CD4-positive, alpha-beta T cell (primary cell): ENCODE measurements around the gene MAN2A2. TPM values are rescaled to one million over a fixed set of nuclear protein-coding genes. Genes with fewer than 3 reads are reported as not detected.

Experiments
- ATAC-seq: fragments of 200-7000 bp; cut with Tn5 transposase; one replicate; pipeline ENCODE4 v1.10.0; 2022; ENCODE audit warnings: mild to moderate bottlenecking; ENCODE audit not compliant: poor library complexity
- CTCF ChIA-PET: fragments of 350-600 bp; sonication (Branson Sonifier 250); formaldehyde crosslinking; loops from one replicate; lab custom pipeline; 2021; ENCODE audit warnings: antibody characterized with exemption, inconsistent platforms; lab: Charles Lee
- POLR2A ChIA-PET: fragments of 350-600 bp; sonication (Branson Sonifier 250); formaldehyde crosslinking; loops from one replicate; lab custom pipeline; 2021; ENCODE audit warnings: antibody characterized with exemption, inconsistent platforms; lab: Charles Lee
- DNase-seq, 14 experiments: peaks; one replicate each; pipeline ENCODE4 v3.0.0-alpha.2; 2013 to 2020; ENCODE audit warnings: mixed read lengths in 2 of 14
- H3K27ac ChIP-seq, 2 donors: one replicate each; pipeline versions ENCODE4 v1.5.1 to v1.7.0; 2013; ENCODE audit warnings: low read length in 2 of 2, low read depth in 1 of 2, mild to moderate bottlenecking in 1 of 2
- H3K27me3 ChIP-seq, 2 experiments: 1 replicate in 1 of 2; 2 replicates in 1 of 2; pipeline versions ENCODE4 v1.6.1 to v1.7.0; 2013; ENCODE audit warnings: low read length in 2 of 2, control low read depth in 1 of 2, mild to moderate bottlenecking in 1 of 2, moderate library complexity in 1 of 2; ENCODE audit not compliant: insufficient read depth in 2 of 2, control insufficient read depth in 1 of 2
- H3K36me3 ChIP-seq: one replicate; pipeline ENCODE4 v1.6.1; 2013; ENCODE audit warnings: low read length, control low read depth; ENCODE audit not compliant: insufficient read depth
- H3K4me1 ChIP-seq: one replicate; pipeline ENCODE4 v1.6.1; 2013; ENCODE audit warnings: low read length, control low read depth; ENCODE audit not compliant: insufficient read depth
- H3K4me3 ChIP-seq: one replicate; pipeline ENCODE4 v1.5.1; 2013; ENCODE audit warnings: mild to moderate bottlenecking, low read length, moderate library complexity
- H3K9me3 ChIP-seq, 2 experiments: 1 replicate in 1 of 2; 2 replicates in 1 of 2; pipeline versions ENCODE4 v1.6.1 to v1.7.0; 2013; ENCODE audit warnings: low read length in 2 of 2, mild to moderate bottlenecking in 2 of 2, control low read depth in 1 of 2, moderate library complexity in 1 of 2; ENCODE audit not compliant: control insufficient read depth in 1 of 2, insufficient read depth in 1 of 2
- H3K27ac Mint-ChIP-seq: one replicate; pipeline ENCODE4 v1.8.0; 2020; ENCODE audit warnings: mixed read lengths
- H3K27me3 Mint-ChIP-seq: one replicate; pipeline ENCODE4 v1.8.0; 2021; ENCODE audit warnings: mixed read lengths
- H3K36me3 Mint-ChIP-seq: one replicate; pipeline ENCODE4 v1.8.0; 2021; ENCODE audit warnings: low read depth, mixed read lengths
- H3K4me1 Mint-ChIP-seq: one replicate; pipeline ENCODE4 v1.8.0; 2021; ENCODE audit warnings: low read depth, mixed read lengths
- H3K4me3 Mint-ChIP-seq: one replicate; pipeline ENCODE4 v1.8.0; 2020; ENCODE audit warnings: mild to moderate bottlenecking, mixed read lengths
- H3K9me3 Mint-ChIP-seq: one replicate; pipeline ENCODE4 v1.8.0; 2020; ENCODE audit warnings: mixed read lengths
- CTCF ChIP-seq: fragments of 200-600 bp; IDR thresholded peaks from one replicate; pipeline ENCODE4 v1.8.0; 2022; ENCODE audit warnings: antibody characterized with exemption, mild to moderate bottlenecking
- intact Hi-C, 2 experiments: fragments of 100-400 bp; cut with DNase I in 1 of 2; cut with micrococcal nuclease in 1 of 2; formaldehyde crosslinking; loops; one replicate each; pipeline versions ENCODE4 v1.15.1 to v1.9.0; 2023 to 2025; cut with DNase I, micrococcal nuclease
- total RNA-seq, 174 experiments: library from RNA in 2 of 174; stranded (reverse) in 2 of 174; gene quantifications; one replicate each; pipeline ENCODE4 v1.2.3 and lab custom pipeline; 2021 to 2026

The MAN2A2 gene
- total RNA-seq, 2 experiments from 2014 or later = 125 to 128 TPM

DNA sequence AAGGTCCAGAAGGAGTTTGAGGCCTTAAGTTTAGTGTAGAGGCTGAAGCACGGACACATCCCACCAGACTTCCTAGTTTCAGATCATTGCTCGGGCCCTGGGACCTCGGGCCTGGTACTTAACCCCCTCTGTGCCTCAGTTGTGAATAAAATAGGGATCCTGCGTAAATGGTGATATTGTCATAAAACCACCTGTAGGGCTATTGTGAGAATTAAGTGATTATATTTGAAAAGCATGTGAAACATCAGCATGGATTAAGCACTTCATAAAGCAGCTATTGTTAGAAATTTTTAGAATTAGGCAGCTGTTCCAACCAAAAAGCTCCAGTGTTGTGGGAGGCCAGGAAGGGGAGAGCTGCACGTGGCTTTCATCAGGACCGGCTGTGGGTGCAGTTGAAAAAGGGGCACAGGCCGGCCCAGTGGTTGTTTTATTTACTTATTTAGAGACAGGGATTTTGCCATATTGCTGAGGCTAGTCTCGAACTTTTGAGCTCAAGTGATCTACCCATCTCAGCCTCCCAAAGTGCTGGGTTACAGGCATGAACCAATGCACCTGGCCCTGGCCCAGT is 56.0 kb downstream of the MAN2A2 start:
- intact Hi-C loops = loop anchor here in 1 of 2 experiments (5.0 kb wide), 2 partner anchors 33 to 63 kb away; partner anchors contain the start of genes PRC1 and VPS33B
- Mint-ChIP-seq H3K9me3 (no peaks in the 10 kb centered on the region), H3K27me3 (no peaks in the 10 kb centered on the region), H3K4me1 (peaks cover 9% of the 10 kb centered on the region), H3K4me3 (no peak overlapping the region), H3K27ac (no peak overlapping the region), H3K36me3 (peaks cover 42% of the 10 kb centered on the region)
- H3K27ac ChIP-seq = no peak overlapping the region
- no peaks in the 10 kb centered on the region for H3K27me3 ChIP-seq
- DNase-seq = no peak
- TF ChIP-seq CTCF = no peak
- POLR2A ChIA-PET = interaction anchor here (0.8 to 7.7 kb wide), 2 partner anchors 18 to 26 kb away, joined by 3 to 126 read pairs; partner anchors contain the start of genes HDDC3 and UNC45A
- no peak overlapping the region for H3K4me3 ChIP-seq
- H3K36me3 ChIP-seq = peaks cover 33% of the 10 kb centered on the region
- peaks cover 24% of the 10 kb centered on the region for H3K4me1 ChIP-seq
- CTCF ChIA-PET = interaction anchor here (0.9 kb wide), 1 partner anchor 24 kb away, joined by 3 read pairs; the partner anchor contains the start of gene UNC45A
- ATAC-seq = no peak
- H3K9me3 ChIP-seq = no peaks in the 10 kb centered on the region

DNA sequence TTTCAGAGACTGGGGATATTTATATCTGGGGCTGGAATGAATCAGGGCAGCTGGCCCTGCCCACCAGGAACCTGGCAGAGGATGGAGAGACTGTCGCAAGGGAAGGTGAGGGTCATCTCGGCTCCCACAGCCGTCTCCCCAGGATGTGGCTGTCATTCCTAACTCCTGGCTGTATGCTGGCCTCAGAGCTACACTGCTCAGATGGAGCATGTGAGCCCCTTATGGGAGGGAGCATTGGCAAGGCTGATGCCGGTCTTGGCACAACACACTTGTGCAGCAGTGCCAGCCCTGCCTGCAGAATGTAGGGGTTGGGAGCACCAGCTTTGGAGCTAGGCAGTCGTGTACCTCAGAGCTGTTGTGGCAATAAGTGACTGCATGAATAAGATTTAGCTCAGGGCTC is 56.8 kb downstream of the MAN2A2 start:
- intact Hi-C loops = loop anchor here in 1 of 2 experiments (5.0 kb wide), 2 partner anchors 32 to 62 kb away; partner anchors contain the start of genes PRC1 and VPS33B
- H3K27ac Mint-ChIP-seq = no peak overlapping the region

More for the DNA sequence above, 56.8 kb downstream of the MAN2A2 start:
- ChIA-PET POLR2A (interaction anchor here (7.7 kb wide), 1 partner anchor 27 kb away, joined by 126 read pairs; the partner anchor contains the start of genes HDDC3 and UNC45A), CTCF (interaction anchor here (0.9 kb wide), 1 partner anchor 25 kb away, joined by 3 read pairs; the partner anchor contains the start of gene UNC45A)
- DNase-seq = no peak
- H3K36me3 Mint-ChIP-seq = peaks cover 36% of the 10 kb centered on the region
- Histone ChIP-seq H3K4me1 (peaks cover 18% of the 10 kb centered on the region), H3K9me3 (no peaks in the 10 kb centered on the region), H3K27ac (no peak overlapping the region), H3K27me3 (no peaks in the 10 kb centered on the region), H3K36me3 (peaks cover 33% of the 10 kb centered on the region), H3K4me3 (no peak overlapping the region)
- no peak for TF ChIP-seq CTCF
- no peak overlapping the region for H3K4me3 Mint-ChIP-seq
- no peaks in the 10 kb centered on the region for H3K9me3 Mint-ChIP-seq
- H3K27me3 Mint-ChIP-seq = no peaks in the 10 kb centered on the region
- ATAC-seq = no peak
- H3K4me1 Mint-ChIP-seq = peaks cover 9% of the 10 kb centered on the region
